HG03378 (cell line): ENCODE results near the gene CLEC14A.

Experiments
- ATAC-seq: cut with Tn5 transposase; IDR thresholded peaks from one replicate; pipeline ENCODE4 v1.9.1; 2021; ENCODE audit warnings: mild to moderate bottlenecking, moderate library complexity; ENCODE audit not compliant: unreplicated experiment

Gene CLEC14A

DNA sequence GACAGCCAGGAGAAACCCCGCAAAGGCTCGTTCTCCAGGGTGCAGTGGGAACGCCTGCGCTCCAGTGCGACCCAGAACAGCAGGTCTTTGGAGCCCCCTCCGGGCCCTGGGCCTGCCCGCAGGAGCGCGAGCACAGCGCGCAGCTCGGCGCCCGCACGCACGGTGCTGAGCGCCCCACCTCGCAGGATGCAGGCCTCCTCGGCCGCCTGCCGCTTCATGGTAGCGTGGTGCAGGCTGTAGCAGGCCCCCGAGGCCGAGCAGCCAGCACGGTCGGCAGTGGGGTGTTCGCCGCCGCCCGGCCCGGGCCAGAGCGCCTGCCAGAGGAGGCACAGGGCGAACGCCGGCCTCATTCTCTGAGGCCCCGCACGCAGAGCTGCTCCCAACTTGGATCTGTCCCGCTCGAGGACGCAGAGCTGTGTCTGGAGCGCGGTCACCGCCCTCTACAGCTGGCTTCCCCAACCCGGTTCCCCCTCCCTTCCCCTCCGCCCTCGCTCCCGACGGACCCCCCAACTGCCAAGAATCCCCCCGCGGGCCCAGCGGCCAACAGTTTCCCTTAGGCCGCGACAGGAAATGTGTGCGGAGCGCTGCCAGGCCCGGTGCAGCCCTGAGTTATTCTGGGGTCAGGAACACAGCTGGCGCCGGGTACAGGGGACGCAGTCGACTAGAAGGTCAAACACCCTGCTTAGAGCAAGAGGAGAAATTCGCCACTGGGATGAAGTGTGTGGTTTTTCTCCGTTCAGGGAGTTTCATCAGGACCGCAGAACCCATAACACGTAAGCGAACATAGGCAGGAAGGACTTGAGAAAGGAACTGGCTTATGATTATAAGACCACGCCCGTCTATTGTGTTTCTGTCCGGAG is at the start of gene CLEC14A:
TSS of gene CLEC14A (minus strand) at position 421 of the 860 bp plus-strand sequence. CDS start at position 350, 71 bp downstream.
- ATAC-seq, result no peak

DNA sequence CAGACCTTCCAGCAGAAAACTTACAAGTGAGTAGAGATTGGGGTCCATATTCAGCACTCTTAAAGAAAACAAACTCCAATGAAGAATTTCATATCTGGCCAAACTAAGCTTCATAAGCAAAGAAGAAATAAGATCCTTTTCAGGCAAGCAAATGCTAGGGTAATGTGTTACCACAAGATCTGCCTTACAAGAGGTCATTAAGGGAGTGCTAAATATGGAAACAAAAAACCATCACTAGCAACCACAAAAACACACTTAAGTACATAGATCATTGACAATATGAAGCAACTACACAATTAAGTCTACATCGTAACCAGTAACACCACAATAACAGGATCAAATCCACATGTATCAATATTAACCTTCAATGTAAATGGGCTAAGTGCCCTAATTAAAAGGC is 47.1 kb upstream of the CLEC14A start:
- ATAC-seq, result no peak

DNA sequence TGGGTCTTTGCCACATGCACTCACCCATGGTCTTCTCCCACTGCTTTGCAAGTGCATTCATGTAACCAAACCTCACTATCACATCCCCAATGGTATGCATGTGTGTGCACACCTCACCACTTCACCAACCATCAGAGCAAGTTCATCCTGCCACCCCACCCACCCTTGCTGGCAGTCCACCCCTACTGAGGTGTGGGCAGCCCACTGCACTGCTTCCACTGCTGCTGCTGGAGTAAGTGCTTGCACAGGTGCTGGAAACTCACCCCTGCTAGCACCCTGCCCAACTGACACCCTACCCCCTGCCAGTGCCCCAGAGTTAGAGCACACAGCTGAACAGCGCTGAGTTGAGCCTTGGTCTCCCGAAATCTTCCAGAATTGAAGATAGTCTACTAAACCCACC is 46.1 kb upstream of the CLEC14A start:
- ATAC-seq, result no peak

- no peak for ATAC-seq
These were observed 41.8 kb upstream of the CLEC14A start for GRCh38 chr14:38297681-38298080.

DNA sequence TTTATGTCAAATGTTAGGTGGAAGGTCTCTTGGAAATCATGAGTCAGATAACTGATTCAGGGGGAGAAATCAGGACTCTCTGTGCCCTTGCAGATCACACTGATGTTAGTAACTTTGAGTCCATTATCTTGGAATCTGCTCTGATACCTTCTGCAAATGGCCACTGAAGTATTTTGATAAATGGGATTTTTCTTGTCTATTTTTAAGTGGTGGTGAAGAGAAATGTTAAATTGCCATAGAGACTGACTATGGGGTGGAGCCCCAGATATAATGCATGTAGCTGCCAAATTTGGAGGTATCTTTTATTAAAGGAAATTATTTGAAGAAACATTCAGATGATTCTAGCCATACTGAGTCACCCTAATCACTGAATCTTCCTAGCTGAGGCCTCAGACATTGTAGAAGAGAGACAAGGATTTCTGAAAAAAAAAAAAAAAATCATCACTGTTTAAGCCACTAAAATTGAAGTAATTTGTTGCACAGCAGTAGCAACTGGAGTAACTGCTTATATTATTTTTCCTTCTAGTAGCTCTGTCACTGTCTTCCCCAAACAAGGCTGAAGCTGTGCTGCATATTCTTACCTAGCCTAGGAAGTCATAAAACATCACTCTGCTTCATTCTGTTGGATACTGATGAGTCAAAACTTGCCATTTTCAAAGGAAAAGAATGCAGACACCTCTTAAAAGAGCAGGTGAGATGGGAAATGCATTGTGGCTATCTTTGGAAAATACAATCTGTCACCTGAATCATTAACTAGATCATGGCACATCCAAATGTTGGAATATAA is 36.0 kb upstream of the CLEC14A start:
- no peak for ATAC-seq

- no peak for ATAC-seq
These were observed 34.8 kb upstream of the CLEC14A start for GRCh38 chr14:38290601-38291188.

DNA sequence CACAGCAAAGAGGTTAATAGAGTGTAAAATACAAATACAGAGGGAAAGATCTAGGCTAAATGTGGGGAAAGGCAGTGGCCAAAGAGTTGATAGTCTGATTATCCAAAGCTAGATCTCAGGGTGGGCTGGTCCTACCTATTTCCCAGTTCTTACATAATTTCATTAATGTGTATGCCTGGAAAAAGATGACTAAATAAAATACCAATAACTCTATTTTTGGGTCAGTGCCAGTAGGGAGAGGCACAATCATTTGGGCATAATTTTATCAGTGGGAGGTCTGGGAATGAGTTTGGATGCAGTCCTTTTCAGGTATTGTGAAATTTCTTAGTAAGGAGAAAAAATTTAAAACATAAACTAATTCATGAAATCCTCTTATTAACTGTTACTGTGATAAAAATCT is 30.6 kb upstream of the CLEC14A start:
- no peak for ATAC-seq

GRCh38 chr14:38285962-38286361 is 30.1 kb upstream of the CLEC14A start:
- ATAC-seq, result no peak

GRCh38 chr14:38282936-38283335 is 27.0 kb upstream of the CLEC14A start:
- ATAC-seq, result no peak

GRCh38 chr14:38280081-38280480 is 24.2 kb upstream of the CLEC14A start:
- no peak for ATAC-seq

GRCh38 chr14:38279572-38279971 is 23.7 kb upstream of the CLEC14A start:
- ATAC-seq, result no peak

DNA sequence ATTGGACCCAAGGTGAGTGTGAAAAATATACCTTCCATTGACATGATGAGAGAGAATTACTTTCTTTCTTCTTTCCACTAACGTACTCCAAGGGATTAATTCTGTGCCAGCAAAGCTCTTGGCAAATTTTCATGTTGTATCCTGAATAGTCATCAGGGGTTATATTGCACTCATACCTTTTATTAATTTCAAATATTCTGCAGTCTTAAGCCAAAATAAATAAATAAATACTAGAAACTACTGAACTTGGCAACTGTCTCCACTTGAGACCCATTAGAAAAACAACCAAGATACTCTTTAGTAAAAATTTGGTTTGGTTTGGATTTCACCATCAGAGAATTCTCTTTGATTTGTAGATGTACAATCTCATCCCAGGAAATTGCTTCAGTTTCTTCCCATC is 22.1 kb upstream of the CLEC14A start:
- ATAC-seq, result no peak

DNA sequence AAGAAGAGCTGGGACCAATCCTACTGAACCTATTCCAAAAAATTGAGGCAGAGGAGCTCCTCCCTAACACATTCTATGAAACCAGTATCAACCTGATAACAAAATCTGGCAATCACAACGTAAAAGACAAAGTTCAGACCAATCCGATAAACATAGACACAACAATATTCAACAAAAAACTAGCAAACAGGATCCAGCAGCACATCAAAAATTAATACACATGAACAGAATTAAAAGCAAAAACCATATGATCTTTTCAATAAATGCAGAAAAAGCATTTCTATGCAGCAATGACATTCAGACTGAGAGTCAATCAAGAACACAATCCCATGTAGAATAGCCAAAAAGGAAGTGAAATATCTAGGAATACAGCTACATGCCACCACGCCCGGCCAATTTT is 7.0 kb upstream of the CLEC14A start:
- no peak for ATAC-seq

GRCh38 chr14:38261620-38262019 is 5.7 kb upstream of the CLEC14A start:
- ATAC-seq, result no peak

DNA sequence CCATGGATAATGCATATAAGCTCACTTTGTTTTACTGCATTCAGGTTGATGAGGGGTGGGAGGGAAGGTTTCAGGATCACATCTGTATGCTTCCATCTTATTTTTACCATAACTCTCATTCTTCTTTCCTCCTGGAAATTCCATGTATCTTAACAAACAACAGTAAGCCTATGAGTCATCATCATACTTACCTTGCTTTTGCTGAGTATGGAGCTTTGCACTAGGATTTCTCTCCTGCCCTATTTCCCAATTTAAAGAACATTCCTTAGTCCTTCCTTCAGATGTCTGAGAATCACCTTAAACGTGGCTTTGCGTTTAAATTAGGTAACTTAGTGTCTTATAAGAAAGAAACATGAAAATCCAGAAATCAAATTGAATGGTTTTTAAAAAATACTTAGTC is 1.6 kb upstream of the CLEC14A start:
- no peak for ATAC-seq

DNA sequence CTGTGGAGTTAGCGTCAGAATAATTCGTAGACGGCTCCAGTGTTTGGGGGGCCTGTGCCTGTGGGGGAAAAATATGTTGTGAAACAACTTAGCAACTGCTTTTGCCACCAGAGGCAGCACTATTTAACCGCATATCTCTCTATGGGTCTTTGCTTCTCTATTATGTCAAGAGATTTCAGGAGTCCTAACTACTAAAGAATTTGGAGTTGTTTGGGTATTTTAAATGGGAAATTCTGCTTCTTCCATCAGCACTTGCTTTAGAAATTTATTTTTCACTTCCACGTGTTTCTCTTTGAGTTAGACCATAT is 594 bp upstream of the CLEC14A start:
- no peak for ATAC-seq

DNA sequence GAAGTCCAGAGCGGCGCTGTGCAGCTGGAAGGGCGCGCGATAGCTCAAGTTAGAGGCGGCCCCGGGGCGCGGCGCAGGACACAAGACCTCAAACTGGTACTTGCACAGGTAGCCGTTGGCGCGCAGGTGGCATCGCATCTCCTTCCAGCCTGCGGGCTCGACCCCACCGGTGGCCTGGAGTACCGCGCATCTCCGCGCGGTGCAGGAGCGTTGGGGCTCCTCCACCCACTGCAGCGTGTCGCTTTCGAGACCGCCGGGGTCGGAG is 553 bp downstream of the CLEC14A start:
- no peak for ATAC-seq

DNA sequence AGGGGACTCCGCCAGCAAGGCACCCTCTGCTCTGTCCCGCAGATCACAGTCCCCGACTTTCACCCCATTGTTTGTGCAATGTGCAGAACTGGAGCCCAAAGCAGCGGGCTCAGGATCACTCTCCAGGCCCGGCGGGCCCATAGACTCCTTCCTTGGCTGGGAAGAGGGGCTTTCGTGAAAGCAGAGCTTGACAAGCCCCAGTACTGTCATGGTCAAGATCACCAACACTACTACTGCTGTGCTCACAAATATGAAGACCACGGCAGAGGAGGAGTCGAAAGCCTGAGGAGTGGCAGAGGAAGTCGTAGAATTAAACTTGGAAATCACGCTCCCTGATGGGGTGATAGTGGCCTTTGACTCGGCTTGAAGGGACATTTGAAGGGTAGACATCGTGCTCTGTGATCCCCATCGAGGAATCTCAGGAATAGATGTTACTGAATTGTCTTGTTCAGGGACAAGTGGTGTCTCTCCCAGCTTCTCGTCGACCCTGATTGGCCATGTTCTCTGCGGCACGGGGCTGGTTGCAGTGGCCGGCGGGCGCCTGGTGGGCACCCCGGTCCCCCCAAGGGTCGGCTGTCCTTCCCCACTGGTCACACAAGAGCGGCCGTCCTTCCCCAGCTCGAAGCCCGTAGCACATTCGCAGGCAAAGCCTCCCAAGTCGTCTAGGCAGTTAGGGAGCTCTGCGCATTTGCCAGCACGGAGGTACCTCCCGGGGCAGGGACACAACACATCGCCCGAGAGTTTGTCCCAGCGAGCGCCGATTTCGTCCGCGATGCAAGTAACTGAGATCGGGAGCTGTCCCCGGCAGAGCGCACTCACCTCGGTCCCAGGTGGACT is 1.1 kb downstream of the CLEC14A start:
- ATAC-seq, result no peak

- ATAC-seq, result no peak
These were observed 2.2 kb downstream of the CLEC14A start for GRCh38 chr14:38253676-38254075.

DNA sequence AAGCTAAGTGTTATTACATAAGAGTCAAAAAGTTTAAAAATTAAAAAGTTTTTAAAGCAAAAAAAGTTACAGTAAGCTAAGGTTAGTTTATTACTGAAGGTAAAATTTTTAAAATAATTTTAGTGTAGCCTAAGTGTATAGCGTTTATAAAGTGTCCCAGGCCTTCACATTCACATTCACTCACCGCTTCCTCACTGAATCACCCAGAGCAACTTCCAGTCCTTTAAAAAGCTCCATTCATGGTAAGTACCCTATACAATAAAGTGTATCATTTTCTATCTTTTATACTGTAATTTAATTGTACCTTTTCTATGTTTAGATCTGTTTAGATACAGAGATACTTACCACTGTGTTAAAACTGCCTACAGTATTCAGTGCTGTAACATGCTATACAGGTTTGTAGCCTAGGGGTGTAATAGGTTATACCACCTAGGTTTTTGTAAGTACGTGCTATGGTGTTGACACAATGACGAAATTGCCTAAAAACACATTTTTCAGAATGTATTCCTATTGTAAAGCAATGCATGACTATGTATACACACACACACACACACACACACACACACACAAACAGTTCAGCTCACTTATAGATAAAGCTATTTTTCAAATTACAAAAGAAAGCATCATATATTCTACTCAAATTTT is 3.7 kb downstream of the CLEC14A start:
- no peak for ATAC-seq

DNA sequence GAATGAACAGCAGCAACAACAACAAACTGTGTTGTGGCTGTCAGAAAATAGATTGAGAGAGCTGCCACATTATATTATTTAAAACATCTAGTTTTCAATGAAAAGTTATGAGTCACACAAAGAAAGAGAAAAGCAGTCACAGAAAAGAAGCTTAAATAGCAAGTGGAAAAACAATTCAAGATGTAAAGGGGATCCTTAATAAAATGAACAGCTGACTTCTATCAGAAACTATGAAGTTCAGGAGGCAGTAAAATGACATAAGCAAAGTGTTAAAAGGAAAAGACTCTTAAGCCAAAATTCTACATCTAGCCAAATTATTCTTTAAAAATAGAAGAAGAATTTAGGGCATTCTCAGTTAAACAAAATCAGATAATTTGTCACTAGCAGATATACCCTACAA is 5.6 kb downstream of the CLEC14A start:
- no peak for ATAC-seq
